ENCODE results near the gene DAZAP1. TPM values are rescaled to one million over a fixed set of nuclear protein-coding genes. Genes with fewer than 3 reads are reported as not detected.

Gene DAZAP1
- total RNA-seq, 1 experiment from 2014 or later = 360 TPM

GRCh38 chr19:1446713-1447481 is 39.5 kb downstream of the DAZAP1 start (continued):
- TF ChIP-seq, protein P1, sequence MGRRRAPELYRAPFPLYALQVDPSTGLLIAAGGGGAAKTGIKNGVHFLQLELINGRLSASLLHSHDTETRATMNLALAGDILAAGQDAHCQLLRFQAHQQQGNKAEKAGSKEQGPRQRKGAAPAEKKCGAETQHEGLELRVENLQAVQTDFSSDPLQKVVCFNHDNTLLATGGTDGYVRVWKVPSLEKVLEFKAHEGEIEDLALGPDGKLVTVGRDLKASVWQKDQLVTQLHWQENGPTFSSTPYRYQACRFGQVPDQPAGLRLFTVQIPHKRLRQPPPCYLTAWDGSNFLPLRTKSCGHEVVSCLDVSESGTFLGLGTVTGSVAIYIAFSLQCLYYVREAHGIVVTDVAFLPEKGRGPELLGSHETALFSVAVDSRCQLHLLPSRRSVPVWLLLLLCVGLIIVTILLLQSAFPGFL (CRISPR knock-in tag; IDR thresholded peaks at IDR 0.05; ENCODE audit: borderline replicate concordance) = peak; percentile 74; the same call in 1 of the 2 replicates
- TF ChIP-seq NR1H2 (CRISPR knock-in tag; IDR thresholded peaks at IDR 0.05) (0 out of 2 replicates have a peak, but pooled peaks have one; percentile 61), ELF4 (CRISPR knock-in tag; IDR thresholded peaks at IDR 0.05; ENCODE audit: low read depth) (peak; percentile 88), ZNF232 (CRISPR knock-in tag; IDR thresholded peaks at IDR 0.05) (peak; percentile 88; the same call in 1 of the 2 replicates), PRRX2 (CRISPR knock-in tag; IDR thresholded peaks at IDR 0.05) (no peak), GTF2I (CRISPR knock-in tag; conservative IDR thresholded peaks at IDR 0.05) (no peak), HMGXB4 (CRISPR knock-in tag; IDR thresholded peaks at IDR 0.05) (peak; percentile 44), ATF6 (CRISPR knock-in tag; IDR thresholded peaks at IDR 0.05) (no peak), NFYB (CRISPR knock-in tag; conservative IDR thresholded peaks at IDR 0.05; ENCODE audit: low read depth) (no peak; the same call in 1 of the 2 replicates), CREM (CRISPR knock-in tag; IDR thresholded peaks at IDR 0.05) (0 out of 2 replicates have a peak, but pooled peaks have one; percentile 65), ESRRA (CRISPR knock-in tag; IDR thresholded peaks at IDR 0.05; ENCODE audit: borderline replicate concordance) (peak; percentile 91; the same call in 1 of the 2 replicates), MLX (CRISPR knock-in tag; IDR thresholded peaks at IDR 0.05) (no peak), FOXK1 (CRISPR knock-in tag; IDR thresholded peaks at IDR 0.05) (peak; percentile 84), TP53 (CRISPR knock-in tag; IDR thresholded peaks at IDR 0.05) (peak; percentile 85; the same call in 1 of the 2 replicates), NR3C1 (CRISPR knock-in tag; conservative IDR thresholded peaks at IDR 0.05; ENCODE audit: low read depth) (no peak), ZNF423 (CRISPR knock-in tag; IDR thresholded peaks at IDR 0.05) (no peak), ATF1 (CRISPR knock-in tag; IDR thresholded peaks at IDR 0.05) (no peak), EMX1 (CRISPR knock-in tag; IDR thresholded peaks at IDR 0.05) (no peak), SOX15 (CRISPR knock-in tag; IDR thresholded peaks at IDR 0.05) (no peak)
- TF ChIP-seq, protein P2, sequence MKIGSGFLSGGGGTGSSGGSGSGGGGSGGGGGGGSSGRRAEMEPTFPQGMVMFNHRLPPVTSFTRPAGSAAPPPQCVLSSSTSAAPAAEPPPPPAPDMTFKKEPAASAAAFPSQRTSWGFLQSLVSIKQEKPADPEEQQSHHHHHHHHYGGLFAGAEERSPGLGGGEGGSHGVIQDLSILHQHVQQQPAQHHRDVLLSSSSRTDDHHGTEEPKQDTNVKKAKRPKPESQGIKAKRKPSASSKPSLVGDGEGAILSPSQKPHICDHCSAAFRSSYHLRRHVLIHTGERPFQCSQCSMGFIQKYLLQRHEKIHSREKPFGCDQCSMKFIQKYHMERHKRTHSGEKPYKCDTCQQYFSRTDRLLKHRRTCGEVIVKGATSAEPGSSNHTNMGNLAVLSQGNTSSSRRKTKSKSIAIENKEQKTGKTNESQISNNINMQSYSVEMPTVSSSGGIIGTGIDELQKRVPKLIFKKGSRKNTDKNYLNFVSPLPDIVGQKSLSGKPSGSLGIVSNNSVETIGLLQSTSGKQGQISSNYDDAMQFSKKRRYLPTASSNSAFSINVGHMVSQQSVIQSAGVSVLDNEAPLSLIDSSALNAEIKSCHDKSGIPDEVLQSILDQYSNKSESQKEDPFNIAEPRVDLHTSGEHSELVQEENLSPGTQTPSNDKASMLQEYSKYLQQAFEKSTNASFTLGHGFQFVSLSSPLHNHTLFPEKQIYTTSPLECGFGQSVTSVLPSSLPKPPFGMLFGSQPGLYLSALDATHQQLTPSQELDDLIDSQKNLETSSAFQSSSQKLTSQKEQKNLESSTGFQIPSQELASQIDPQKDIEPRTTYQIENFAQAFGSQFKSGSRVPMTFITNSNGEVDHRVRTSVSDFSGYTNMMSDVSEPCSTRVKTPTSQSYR (CRISPR knock-in tag; IDR thresholded peaks at IDR 0.05) = peak; percentile 70; the same call in 1 of the 2 replicates
- TF ChIP-seq, protein P3, sequence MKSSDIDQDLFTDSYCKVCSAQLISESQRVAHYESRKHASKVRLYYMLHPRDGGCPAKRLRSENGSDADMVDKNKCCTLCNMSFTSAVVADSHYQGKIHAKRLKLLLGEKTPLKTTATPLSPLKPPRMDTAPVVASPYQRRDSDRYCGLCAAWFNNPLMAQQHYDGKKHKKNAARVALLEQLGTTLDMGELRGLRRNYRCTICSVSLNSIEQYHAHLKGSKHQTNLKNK (CRISPR knock-in tag; IDR thresholded peaks at IDR 0.05) = no peak
- TF ChIP-seq, protein P4, sequence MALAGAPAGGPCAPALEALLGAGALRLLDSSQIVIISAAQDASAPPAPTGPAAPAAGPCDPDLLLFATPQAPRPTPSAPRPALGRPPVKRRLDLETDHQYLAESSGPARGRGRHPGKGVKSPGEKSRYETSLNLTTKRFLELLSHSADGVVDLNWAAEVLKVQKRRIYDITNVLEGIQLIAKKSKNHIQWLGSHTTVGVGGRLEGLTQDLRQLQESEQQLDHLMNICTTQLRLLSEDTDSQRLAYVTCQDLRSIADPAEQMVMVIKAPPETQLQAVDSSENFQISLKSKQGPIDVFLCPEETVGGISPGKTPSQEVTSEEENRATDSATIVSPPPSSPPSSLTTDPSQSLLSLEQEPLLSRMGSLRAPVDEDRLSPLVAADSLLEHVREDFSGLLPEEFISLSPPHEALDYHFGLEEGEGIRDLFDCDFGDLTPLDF (CRISPR knock-in tag; IDR thresholded peaks at IDR 0.05) = 0 out of 2 replicates have a peak, but pooled peaks have one; percentile 48
- TF ChIP-seq, protein P5, sequence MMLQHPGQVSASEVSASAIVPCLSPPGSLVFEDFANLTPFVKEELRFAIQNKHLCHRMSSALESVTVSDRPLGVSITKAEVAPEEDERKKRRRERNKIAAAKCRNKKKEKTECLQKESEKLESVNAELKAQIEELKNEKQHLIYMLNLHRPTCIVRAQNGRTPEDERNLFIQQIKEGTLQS (CRISPR knock-in tag; conservative IDR thresholded peaks at IDR 0.05) = no peak
- TF ChIP-seq, protein P6, sequence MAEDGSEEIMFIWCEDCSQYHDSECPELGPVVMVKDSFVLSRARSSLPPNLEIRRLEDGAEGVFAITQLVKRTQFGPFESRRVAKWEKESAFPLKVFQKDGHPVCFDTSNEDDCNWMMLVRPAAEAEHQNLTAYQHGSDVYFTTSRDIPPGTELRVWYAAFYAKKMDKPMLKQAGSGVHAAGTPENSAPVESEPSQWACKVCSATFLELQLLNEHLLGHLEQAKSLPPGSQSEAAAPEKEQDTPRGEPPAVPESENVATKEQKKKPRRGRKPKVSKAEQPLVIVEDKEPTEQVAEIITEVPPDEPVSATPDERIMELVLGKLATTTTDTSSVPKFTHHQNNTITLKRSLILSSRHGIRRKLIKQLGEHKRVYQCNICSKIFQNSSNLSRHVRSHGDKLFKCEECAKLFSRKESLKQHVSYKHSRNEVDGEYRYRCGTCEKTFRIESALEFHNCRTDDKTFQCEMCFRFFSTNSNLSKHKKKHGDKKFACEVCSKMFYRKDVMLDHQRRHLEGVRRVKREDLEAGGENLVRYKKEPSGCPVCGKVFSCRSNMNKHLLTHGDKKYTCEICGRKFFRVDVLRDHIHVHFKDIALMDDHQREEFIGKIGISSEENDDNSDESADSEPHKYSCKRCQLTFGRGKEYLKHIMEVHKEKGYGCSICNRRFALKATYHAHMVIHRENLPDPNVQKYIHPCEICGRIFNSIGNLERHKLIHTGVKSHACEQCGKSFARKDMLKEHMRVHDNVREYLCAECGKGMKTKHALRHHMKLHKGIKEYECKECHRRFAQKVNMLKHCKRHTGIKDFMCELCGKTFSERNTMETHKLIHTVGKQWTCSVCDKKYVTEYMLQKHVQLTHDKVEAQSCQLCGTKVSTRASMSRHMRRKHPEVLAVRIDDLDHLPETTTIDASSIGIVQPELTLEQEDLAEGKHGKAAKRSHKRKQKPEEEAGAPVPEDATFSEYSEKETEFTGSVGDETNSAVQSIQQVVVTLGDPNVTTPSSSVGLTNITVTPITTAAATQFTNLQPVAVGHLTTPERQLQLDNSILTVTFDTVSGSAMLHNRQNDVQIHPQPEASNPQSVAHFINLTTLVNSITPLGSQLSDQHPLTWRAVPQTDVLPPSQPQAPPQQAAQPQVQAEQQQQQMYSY (CRISPR knock-in tag; IDR thresholded peaks at IDR 0.05) = peak; percentile 33; the same call in 1 of the 2 replicates
